Endothelial cell of umbilical vein (primary cell): ENCODE measurements around the gene FAM177B. TPM values are rescaled to one million over a fixed set of nuclear protein-coding genes. Genes with fewer than 3 reads are reported as not detected.

Experiments
- BruUV-seq: library from RNA; stranded (reverse); fragments of 400-500 nt; replicated peaks from 2 replicates; lab custom pipeline; 2021; lab: Mats Ljungman, UMichigan
- CTCF ChIA-PET: fragments of 300-600, 350-600 bp; sonication (Branson Sonifier 250); formaldehyde crosslinking; loops from one replicate; lab custom pipeline; 2021; ENCODE audit warnings: antibody characterized with exemption, inconsistent platforms; lab: Charles Lee
- POLR2A ChIA-PET: fragments of 300-600, 350-600 bp; sonication (Branson Sonifier 250); formaldehyde crosslinking; loops from one replicate; lab custom pipeline; 2021; ENCODE audit warnings: antibody characterized with exemption, inconsistent platforms; lab: Charles Lee
- DNase-seq: peaks from one replicate; pipeline ENCODE4 v3.0.0-alpha.2; 2011; ENCODE audit warnings: low read depth, low spot score
- FAIRE-seq: peaks from 2 replicates; lab custom pipeline; 2011; peaks lifted over from hg19 to GRCh38; lab: Jason Lieb, UNC
- H2AFZ ChIP-seq: 2 replicates; pipeline ENCODE4 v1.6.0; 2012; ENCODE audit warnings: low read depth, low read length, control low read depth, inconsistent platforms
- H3K27ac ChIP-seq: 2 replicates; pipeline ENCODE4 v1.5.1; 2011; ENCODE audit warnings: low read depth, mild to moderate bottlenecking, control low read depth, low read length, moderate library complexity; ENCODE audit not compliant: insufficient read depth
- H3K27me3 ChIP-seq, 2 experiments: 2 replicates each; pipeline versions ENCODE4 v1.6.0 to v1.6.1; 2011; ENCODE audit warnings: low read length in 2 of 2, mixed read lengths in 1 of 2; ENCODE audit not compliant: control insufficient read depth in 2 of 2, insufficient read depth in 2 of 2
- H3K36me3 ChIP-seq, 2 experiments: 2 replicates in 1 of 2; 3 replicates in 1 of 2; pipeline ENCODE4 v1.5.1; 2011; ENCODE audit warnings: low read length in 2 of 2, mild to moderate bottlenecking in 1 of 2, moderate library complexity in 1 of 2; ENCODE audit not compliant: control insufficient read depth in 2 of 2, insufficient read depth in 2 of 2; ENCODE audit errors: extremely low read depth in 1 of 2
- H3K4me1 ChIP-seq: 3 replicates; pipeline ENCODE4 v1.5.1; 2011; ENCODE audit warnings: mild to moderate bottlenecking, low read length; ENCODE audit not compliant: control insufficient read depth, insufficient read depth; ENCODE audit errors: extremely low read depth
- H3K4me2 ChIP-seq: 2 replicates; pipeline ENCODE4 v1.6.1; 2011; ENCODE audit warnings: low read length, control low read depth, mixed read lengths; ENCODE audit not compliant: insufficient read depth
- H3K4me3 ChIP-seq, 3 experiments: fragments of 200-600 bp in 1 of 3; sonication (generic), shearing (Covaris generic) in 1 of 3; replicated peaks in 1 of 3; 2 replicates each; pipeline ENCODE4 v1.5.1; 2011 to 2016; ENCODE audit warnings: control low read depth in 3 of 3, low read length in 3 of 3, mild to moderate bottlenecking in 2 of 3, inconsistent platforms in 1 of 3, low read depth in 1 of 3, moderate library complexity in 1 of 3; ENCODE audit not compliant: insufficient read depth in 1 of 3
- H3K79me2 ChIP-seq: 2 replicates; pipeline ENCODE4 v1.6.0; 2012; ENCODE audit warnings: low read length, inconsistent platforms; ENCODE audit not compliant: control insufficient read depth, insufficient read depth
- H3K9ac ChIP-seq: replicated peaks from 2 replicates; pipeline ENCODE3; 2011; ENCODE audit warnings: low read length, control low read depth; ENCODE audit not compliant: insufficient read depth; ENCODE audit errors: extremely low read depth
- H3K9me1 ChIP-seq: replicated peaks from 3 replicates; pipeline ENCODE4 v1.6.0; 2011; ENCODE audit warnings: mild to moderate bottlenecking, low read length; ENCODE audit not compliant: control insufficient read depth, insufficient read depth; ENCODE audit errors: extremely low read depth
- H3K9me3 ChIP-seq: replicated peaks from 2 replicates; pipeline ENCODE4 v1.5.1; 2012; ENCODE audit warnings: low read length, inconsistent platforms; ENCODE audit not compliant: control insufficient read depth, insufficient read depth
- H4K20me1 ChIP-seq: replicated peaks from 2 replicates; pipeline ENCODE3; 2011; ENCODE audit warnings: mild to moderate bottlenecking, low read length; ENCODE audit not compliant: control insufficient read depth, insufficient read depth; ENCODE audit errors: extremely low read depth
- CTCF ChIP-seq, 2 donors: IDR thresholded peaks; 1 replicate in 1 of 2; 2 replicates in 1 of 2; pipeline ENCODE4 v1.5.1; 2011; ENCODE audit warnings: low read length in 2 of 2, mild to moderate bottlenecking in 2 of 2, moderate library complexity in 2 of 2, control low read depth in 1 of 2, inconsistent platforms in 1 of 2, low read depth in 1 of 2; ENCODE audit not compliant: insufficient read depth in 1 of 2; ENCODE audit errors: extremely low read depth in 1 of 2
- FOS ChIP-seq: IDR thresholded peaks from 2 replicates; pipeline ENCODE4 v1.6.1; 2011; ENCODE audit warnings: mild to moderate bottlenecking, low read length, moderate library complexity, borderline replicate concordance; ENCODE audit not compliant: insufficient read depth
- GATA2 ChIP-seq: IDR thresholded peaks from 2 replicates; pipeline ENCODE4 v1.7.0; 2011; ENCODE audit warnings: low read depth, mild to moderate bottlenecking, moderate library complexity, mixed read lengths, low read length; ENCODE audit not compliant: insufficient read length, insufficient read depth
- JUN ChIP-seq: IDR thresholded peaks from 2 replicates; pipeline ENCODE4 v1.6.1; 2011; ENCODE audit warnings: borderline replicate concordance, low read depth; ENCODE audit not compliant: insufficient read length, insufficient read depth
- MAX ChIP-seq: IDR thresholded peaks from 2 replicates; pipeline ENCODE4 v1.6.1; 2011; ENCODE audit not compliant: insufficient read depth, insufficient read length
- MYC ChIP-seq: IDR thresholded peaks from one replicate; pipeline ENCODE4 v1.6.1; 2011; ENCODE audit warnings: mild to moderate bottlenecking, low read depth, low read length
- POLR2A ChIP-seq: IDR thresholded peaks from 2 replicates; pipeline ENCODE4 v1.6.1; 2012; ENCODE audit warnings: low read depth, mild to moderate bottlenecking, control low read depth, low read length
- dilution Hi-C: fragments of 300-500 bp; cut with MboI; formaldehyde crosslinking; loops from one replicate; pipeline ENCODE4 v1.15.0; 2019; ENCODE audit warnings: low sequenced_read_pairs; ENCODE audit not compliant: extremely low pct_ligation_motif_present
- intact Hi-C: fragments of 100-400 bp; cut with micrococcal nuclease; formaldehyde crosslinking; loops from one replicate; pipeline ENCODE4 v1.10.0; 2022
- polyA plus RNA-seq, 4 experiments: library from polyadenylated mRNA; depleted of rRNA in 3 of 4; stranded (reverse) in 3 of 4; unstranded in 1 of 4; fragments of >200 nt; gene quantifications; 2 replicates each; pipeline versions ENCODE4 v1.2.1 to v1.2.3, GENCODE V29; 2011 to 2012; ENCODE audit warnings: missing spikeins in 1 of 4
- total RNA-seq: library from RNA; stranded (reverse); gene quantifications from 2 replicates; pipeline ENCODE4 v1.2.3, GENCODE V29; 2021

The FAM177B gene
- total and polyA plus RNA-seq, 2 donors (not counting 3 experiments of a cell fraction or from before 2014, with no cell fraction given): not detected

GRCh38 chr1:222706815-222707214, 30.2 kb upstream of the FAM177B start:
- no peak for FAIRE-seq
- no TSS peak for BruUV-seq
- ChIA-PET POLR2A (no interaction called here), CTCF (no interaction called here)
- DNase-seq: no peak
- Histone ChIP-seq H3K9ac (no peak overlapping the region), H3K36me3 (no peaks in the 10 kb centered on the region), H3K4me1 (peaks cover 9% of the 10 kb centered on the region), H4K20me1 (peaks cover 4% of the 10 kb centered on the region), H3K9me3 (no peaks in the 10 kb centered on the region), H2AFZ (no peak overlapping the region), H3K9me1 (no peaks in the 10 kb centered on the region), H3K4me3 (no peak overlapping the region), H3K79me2 (peaks cover 81% of the 10 kb centered on the region), H3K27ac (no peak overlapping the region), H3K27me3 (no peaks in the 10 kb centered on the region), H3K4me2 (no peak overlapping the region)
- dilution Hi-C loops: no loop called here
- intact Hi-C loops: no loop called here
- TF ChIP-seq POLR2A (no peak), MAX (no peak), CTCF (IDR thresholded peaks at IDR 0.05; ENCODE audit: extremely low read depth in 1 of 2, insufficient read depth in 1 of 2, low read depth in 1 of 2, low read length in 2 of 2) (no peak), JUN (no peak), MYC (no peak)

- no peaks in the 10 kb centered on the region for H3K27me3 ChIP-seq
- intact Hi-C loops (loop anchor here (10.0 kb wide), 1 partner anchor 285 kb away; no protein-coding TSS in a partner anchor), dilution Hi-C loops (no loop called here)
- no peak overlapping the region for H3K27ac ChIP-seq
- TF ChIP-seq FOS (no peak), POLR2A (no peak), GATA2 (no peak)
- no peak overlapping the region for H3K9ac ChIP-seq
- no peak overlapping the region for H2AFZ ChIP-seq
- no peaks in the 10 kb centered on the region for H3K36me3 ChIP-seq
- FAIRE-seq (no peak), DNase-seq (no peak)
- ChIA-PET CTCF (interaction anchor here (1.4 kb wide), 1 partner anchor 75 kb away, joined by 3 read pairs; no protein-coding TSS in a partner anchor), POLR2A (no interaction called here)
- H3K9me1 ChIP-seq: no peaks in the 10 kb centered on the region
- no peak overlapping the region for H3K4me3 ChIP-seq
- H3K4me1 ChIP-seq: peaks cover 14% of the 10 kb centered on the region
- H3K79me2 ChIP-seq: peaks cover 76% of the 10 kb centered on the region
- no peaks in the 10 kb centered on the region for H4K20me1 ChIP-seq
- BruUV-seq: no TSS peak
- peak overlapping the region; percentile 80 for H3K4me2 ChIP-seq
- H3K9me3 ChIP-seq: no peaks in the 10 kb centered on the region
These were observed 27.3 kb upstream of the FAM177B start for GRCh38 chr1:222709700-222710153.
